RPMI7951 (cell line): ENCODE measurements around the gene KRT20. TPM values are rescaled to one million over a fixed set of nuclear protein-coding genes. Genes with fewer than 3 reads are reported as not detected.
"Not testable (repeated sequence)": the region's sequence is repeated elsewhere in the genome, so short reads cannot be mapped to it uniquely, and the experiment has no call there.

Source experiments
- DNase-seq: peaks from one replicate; pipeline ENCODE4 v3.0.0-alpha.2; 2012; ENCODE audit warnings: low read depth
- total RNA-seq: library from RNA; depleted of rRNA; stranded (reverse); fragments of >200 nt; shearing (Covaris generic); gene quantifications from 2 replicates; pipeline ENCODE4 v1.2.3, GENCODE V29; 2014; rRNA removed

Gene KRT20, protein sequence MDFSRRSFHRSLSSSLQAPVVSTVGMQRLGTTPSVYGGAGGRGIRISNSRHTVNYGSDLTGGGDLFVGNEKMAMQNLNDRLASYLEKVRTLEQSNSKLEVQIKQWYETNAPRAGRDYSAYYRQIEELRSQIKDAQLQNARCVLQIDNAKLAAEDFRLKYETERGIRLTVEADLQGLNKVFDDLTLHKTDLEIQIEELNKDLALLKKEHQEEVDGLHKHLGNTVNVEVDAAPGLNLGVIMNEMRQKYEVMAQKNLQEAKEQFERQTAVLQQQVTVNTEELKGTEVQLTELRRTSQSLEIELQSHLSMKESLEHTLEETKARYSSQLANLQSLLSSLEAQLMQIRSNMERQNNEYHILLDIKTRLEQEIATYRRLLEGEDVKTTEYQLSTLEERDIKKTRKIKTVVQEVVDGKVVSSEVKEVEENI
- total RNA-seq: not detected in 2 replicates

DNA sequence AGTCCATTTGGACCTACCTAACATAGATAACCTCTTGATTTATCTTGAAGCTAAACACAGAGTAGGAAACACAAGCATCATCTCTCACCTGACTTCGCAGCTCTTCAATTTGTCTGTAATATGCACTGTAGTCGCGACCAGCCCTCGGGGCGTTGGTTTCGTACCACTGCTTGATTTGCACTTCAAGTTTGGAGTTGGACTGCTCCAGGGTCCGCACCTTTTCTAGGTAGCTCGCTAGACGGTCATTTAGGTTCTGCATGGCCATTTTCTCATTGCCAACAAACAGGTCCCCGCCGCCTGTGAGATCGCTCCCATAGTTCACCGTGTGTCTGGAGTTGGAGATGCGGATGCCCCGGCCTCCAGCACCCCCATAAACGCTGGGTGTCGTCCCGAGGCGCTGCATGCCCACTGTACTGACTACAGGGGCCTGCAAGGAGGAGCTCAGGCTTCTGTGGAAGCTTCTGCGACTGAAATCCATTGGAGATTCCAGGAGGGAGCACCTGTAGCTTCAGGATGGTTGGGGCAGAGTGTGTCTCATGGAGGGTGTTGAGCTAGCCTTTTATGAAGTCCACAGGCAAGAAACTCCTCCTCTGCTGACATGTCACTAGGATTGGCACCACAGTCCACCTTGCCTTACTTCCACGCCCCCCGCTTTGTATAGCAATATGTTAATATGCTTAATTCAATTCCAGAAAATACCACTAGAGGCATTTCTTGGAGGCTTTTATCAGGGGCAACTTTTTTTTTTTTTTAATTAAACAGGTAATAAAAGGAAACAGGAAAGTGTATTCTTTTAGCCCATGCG lies at the start of gene KRT20:
Gene KRT20 (minus strand): TSS at position 535 of the 805 bp plus-strand sequence. CDS start 57 bp downstream, at position 478.
- no peak for DNase-seq

- peak; percentile 19 for DNase-seq
Measured at GRCh38 chr17:40932608-40933007, 47.6 kb upstream of the KRT20 start.

DNA sequence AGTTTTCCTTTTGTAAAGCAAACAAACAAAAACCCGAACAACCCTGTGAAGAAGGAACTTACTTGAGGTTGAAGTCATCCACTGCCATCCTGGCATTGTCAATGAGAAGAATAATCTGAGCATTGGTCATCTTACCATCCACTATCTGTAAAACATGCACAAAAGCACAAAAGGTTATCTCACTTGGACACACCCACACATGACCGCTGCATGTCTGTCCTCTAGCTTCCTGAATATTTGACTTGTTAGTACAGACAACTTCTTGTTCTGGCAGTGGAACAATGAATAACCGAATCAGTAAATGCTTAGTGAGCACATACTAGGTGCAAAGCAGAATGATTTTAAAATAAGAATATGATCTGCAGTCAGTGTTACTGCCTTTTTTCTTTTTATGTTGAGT lies 46.3 kb upstream of the KRT20 start:
- DNase-seq: no peak

DNA sequence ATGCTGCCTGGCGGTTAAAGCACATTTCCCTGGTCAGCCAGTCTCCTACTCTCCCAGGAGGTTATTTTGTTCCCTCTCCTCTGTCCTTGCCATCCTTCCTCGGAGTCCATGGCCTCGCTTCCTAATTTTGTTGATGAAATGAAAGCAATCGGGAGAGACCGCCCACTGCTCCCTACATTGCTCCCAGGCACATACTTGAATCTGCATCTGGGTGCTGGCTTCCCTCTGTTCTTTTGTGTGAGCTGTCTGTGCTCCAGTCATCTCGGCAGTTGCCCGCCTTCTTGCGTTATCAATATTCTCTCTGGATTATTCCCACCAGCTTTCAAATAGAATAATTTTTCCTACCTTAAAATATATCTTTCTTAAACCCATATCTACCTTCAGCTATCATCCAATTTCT lies 41.3 kb upstream of the KRT20 start:
- DNase-seq: peak; percentile 52

GRCh38 chr17:40922239-40922638 lies 37.2 kb upstream of the KRT20 start:
- DNase-seq: peak; percentile 86

- peak; percentile 31 for DNase-seq
Measured at GRCh38 chr17:40921026-40921425, 36.0 kb upstream of the KRT20 start.

DNA sequence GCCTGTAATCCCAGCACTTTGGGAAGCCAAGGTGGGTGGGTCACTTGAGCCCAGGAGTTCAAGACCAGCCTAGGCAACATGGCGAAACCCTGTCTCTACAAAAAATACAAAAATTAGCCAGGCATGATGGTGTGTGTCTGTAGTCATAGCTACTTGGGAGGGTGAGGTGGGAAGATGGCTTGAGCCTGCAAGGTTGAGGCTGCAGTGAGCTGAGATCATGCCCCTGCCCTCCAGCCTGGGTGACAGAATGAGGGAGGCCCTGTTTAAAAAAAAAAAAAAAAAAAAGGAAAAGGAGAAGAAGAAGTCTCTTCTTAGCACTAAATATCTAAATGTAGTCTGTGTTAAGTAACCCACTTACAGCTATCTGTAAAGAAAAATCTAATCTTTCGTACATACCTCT lies 32.1 kb upstream of the KRT20 start:
- DNase-seq: not testable (repeated sequence)

GRCh38 chr17:40916366-40916765 lies 31.3 kb upstream of the KRT20 start:
- DNase-seq: peak; percentile 36

GRCh38 chr17:40915721-40916256 lies 30.7 kb upstream of the KRT20 start:
- no peak for DNase-seq

GRCh38 chr17:40915199-40915661 lies 30.2 kb upstream of the KRT20 start:
- peak; percentile 84 for DNase-seq

GRCh38 chr17:40914075-40914855 lies 29.2 kb upstream of the KRT20 start:
- no peak for DNase-seq

GRCh38 chr17:40912486-40913210 lies 27.6 kb upstream of the KRT20 start:
- DNase-seq: no peak

- DNase-seq: peak; percentile 81
Measured at GRCh38 chr17:40910441-40910841, 25.4 kb upstream of the KRT20 start.

GRCh38 chr17:40909755-40910154 lies 24.7 kb upstream of the KRT20 start:
- DNase-seq: peak; percentile 36

GRCh38 chr17:40909351-40909750 lies 24.3 kb upstream of the KRT20 start:
- DNase-seq: peak; percentile 91

- no peak for DNase-seq
Measured at GRCh38 chr17:40906613-40907012, 21.6 kb upstream of the KRT20 start.

GRCh38 chr17:40905370-40905769 lies 20.3 kb upstream of the KRT20 start:
- no peak for DNase-seq

- peak; percentile 53 for DNase-seq
Measured at GRCh38 chr17:40903129-40903847, 18.2 kb upstream of the KRT20 start.

- DNase-seq: no peak
Measured at GRCh38 chr17:40902498-40902897, 17.5 kb upstream of the KRT20 start.

- DNase-seq: no peak
Measured at GRCh38 chr17:40901981-40902474, 17.0 kb upstream of the KRT20 start.
